GM19397 (cell line): ENCODE results near the gene SDR9C7.
"Not testable (repeated sequence)": the region's sequence is repeated elsewhere in the genome, so short reads cannot be mapped to it uniquely, and the experiment has no call there.

Experiments used
- ATAC-seq: cut with Tn5 transposase; IDR thresholded peaks from one replicate; pipeline ENCODE4 v1.9.1; 2021; ENCODE audit warnings: mild to moderate bottlenecking, moderate library complexity; ENCODE audit not compliant: unreplicated experiment

Gene SDR9C7

GRCh38 chr12:56933826-56934625 lies at the start of gene SDR9C7:
SDR9C7 (minus strand) TSS chr12:56934408; CDS start chr12:56934261, 147 bp downstream.
- ATAC-seq: no peak

GRCh38 chr12:56983386-56983785 lies 49.2 kb upstream of the SDR9C7 start:
- no peak for ATAC-seq

- not testable (repeated sequence) for ATAC-seq
Observed at GRCh38 chr12:56982578-56983236, 48.5 kb upstream of the SDR9C7 start.

- no peak for ATAC-seq
Observed at GRCh38 chr12:56980941-56981530, 46.8 kb upstream of the SDR9C7 start.

- no peak for ATAC-seq
Observed at GRCh38 chr12:56980268-56980667, 46.1 kb upstream of the SDR9C7 start.

GRCh38 chr12:56979628-56980027 lies 45.4 kb upstream of the SDR9C7 start:
- ATAC-seq: no peak

- ATAC-seq: no peak
Observed at GRCh38 chr12:56978397-56979138, 44.4 kb upstream of the SDR9C7 start.

GRCh38 chr12:56977361-56977760 lies 43.2 kb upstream of the SDR9C7 start:
- ATAC-seq: not testable (repeated sequence)

- ATAC-seq: not testable (repeated sequence)
Observed at GRCh38 chr12:56974224-56974623, 40.0 kb upstream of the SDR9C7 start.

GRCh38 chr12:56968910-56969309 lies 34.7 kb upstream of the SDR9C7 start:
- not testable (repeated sequence) for ATAC-seq

- ATAC-seq: not testable (repeated sequence)
Observed at GRCh38 chr12:56965997-56966642, 31.9 kb upstream of the SDR9C7 start.

- not testable (repeated sequence) for ATAC-seq
Observed at GRCh38 chr12:56965124-56965523, 30.9 kb upstream of the SDR9C7 start.

- not testable (repeated sequence) for ATAC-seq
Observed at GRCh38 chr12:56963557-56963956, 29.3 kb upstream of the SDR9C7 start.

- ATAC-seq: not testable (repeated sequence)
Observed at GRCh38 chr12:56962247-56962646, 28.0 kb upstream of the SDR9C7 start.

GRCh38 chr12:56958422-56958821 lies 24.2 kb upstream of the SDR9C7 start:
- no peak for ATAC-seq

- ATAC-seq: no peak
Observed at GRCh38 chr12:56957229-56958052, 23.2 kb upstream of the SDR9C7 start, which contains the start of gene RDH16. RDH16 (minus strand) TSS chr12:56957608; CDS start chr12:56957462, 146 bp downstream.

- ATAC-seq: no peak
Observed at GRCh38 chr12:56955631-56956256, 21.5 kb upstream of the SDR9C7 start.

GRCh38 chr12:56954958-56955355 lies 20.7 kb upstream of the SDR9C7 start:
- no peak for ATAC-seq
